ENCODE data around the gene LCE5A.
A peak's percentile ranks its signal among the peaks of the same experiment; 100 is the strongest.
"Not testable (repeated sequence)": the region's sequence is repeated elsewhere in the genome, so short reads cannot be mapped to it uniquely, and the experiment has no call there.

Gene LCE5A, protein sequence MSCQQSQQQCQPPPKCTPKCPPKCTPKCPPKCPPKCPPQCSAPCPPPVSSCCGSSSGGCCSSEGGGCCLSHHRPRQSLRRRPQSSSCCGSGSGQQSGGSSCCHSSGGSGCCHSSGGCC

DNA sequence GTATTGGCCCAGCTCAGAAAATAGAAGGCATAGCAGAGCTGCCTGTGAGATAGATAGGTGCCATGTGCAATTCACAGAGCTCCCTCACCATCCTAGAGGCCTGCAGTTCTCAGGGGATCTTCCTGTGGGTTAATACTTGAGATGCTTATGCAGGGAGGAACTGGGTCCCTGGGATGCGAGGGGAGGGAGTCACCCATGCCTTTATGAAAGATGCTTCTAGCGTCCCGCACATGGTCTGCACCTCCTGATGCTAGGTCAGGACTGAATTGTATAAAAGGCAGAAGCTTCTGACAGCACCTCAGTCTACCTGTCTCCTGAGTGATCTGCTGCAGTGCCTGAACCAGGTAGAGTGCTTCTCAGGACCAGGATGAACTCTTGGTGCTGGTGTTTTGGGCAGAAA, at the start of gene LCE5A:
Gene LCE5A, plus strand, starts transcription at position 301 of the 400 bp plus-strand sequence. CDS start 732 bp downstream, outside the sequence.
- no peak for DNase-seq

DNA sequence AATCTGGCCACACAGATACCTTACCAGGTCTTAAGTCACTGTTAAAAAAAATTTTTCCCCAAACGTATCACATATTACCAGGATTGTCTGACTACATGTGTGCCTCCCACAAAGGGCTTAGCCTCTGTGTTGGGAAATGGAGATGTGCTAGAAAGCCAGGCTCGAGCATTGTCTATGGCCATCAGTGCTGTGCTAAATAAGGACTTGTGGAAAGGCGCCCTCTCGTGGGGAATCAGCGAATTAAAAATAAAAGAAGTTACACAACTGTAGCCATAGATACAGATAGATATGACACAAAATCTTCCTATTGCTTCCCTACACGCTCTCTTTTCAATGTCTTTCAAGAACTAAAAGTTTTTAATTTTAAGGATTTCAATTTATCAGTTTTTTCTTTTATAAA, 49.1 kb upstream of the LCE5A start:
- DNase-seq = peak; percentile 75

DNA sequence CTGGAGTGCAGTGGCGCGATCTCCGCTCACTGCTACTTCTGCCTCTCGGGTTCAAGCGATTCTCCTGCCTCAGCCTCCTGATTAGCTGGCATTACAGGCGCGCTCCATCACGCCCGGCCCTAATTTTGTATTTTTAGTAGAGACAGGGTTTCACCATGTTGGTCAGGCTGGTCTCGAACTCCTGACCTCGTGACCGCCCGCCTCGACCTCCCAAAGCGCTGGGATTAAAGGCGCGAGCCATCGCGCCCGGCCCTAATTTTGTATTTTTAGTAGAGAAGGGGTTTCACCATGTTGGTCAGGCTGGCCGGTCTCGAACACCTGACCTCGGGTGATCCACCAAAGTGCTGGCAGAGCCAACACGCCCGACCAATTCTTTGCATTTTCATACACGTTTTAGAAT, 48.0 kb upstream of the LCE5A start:
- DNase-seq = no peak

DNA sequence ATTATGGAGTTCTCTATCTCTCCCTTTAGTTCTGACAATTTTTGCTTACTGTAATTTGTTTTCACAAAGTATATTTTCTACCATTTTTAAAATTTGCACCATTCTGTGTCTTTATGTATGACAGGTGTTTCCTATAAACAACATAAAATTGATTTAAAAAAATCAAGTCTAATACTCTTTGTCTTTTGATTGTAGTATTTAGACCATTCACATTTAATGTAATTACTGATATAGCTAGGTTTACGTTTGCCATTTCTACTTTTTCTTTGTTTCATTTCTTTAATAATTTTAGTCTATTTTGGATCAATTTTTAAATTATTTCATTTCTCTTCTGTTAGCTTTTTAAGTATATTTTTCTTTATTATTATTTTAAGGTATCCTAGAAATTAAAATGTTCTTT, 44.4 kb upstream of the LCE5A start:
- no peak for DNase-seq

DNA sequence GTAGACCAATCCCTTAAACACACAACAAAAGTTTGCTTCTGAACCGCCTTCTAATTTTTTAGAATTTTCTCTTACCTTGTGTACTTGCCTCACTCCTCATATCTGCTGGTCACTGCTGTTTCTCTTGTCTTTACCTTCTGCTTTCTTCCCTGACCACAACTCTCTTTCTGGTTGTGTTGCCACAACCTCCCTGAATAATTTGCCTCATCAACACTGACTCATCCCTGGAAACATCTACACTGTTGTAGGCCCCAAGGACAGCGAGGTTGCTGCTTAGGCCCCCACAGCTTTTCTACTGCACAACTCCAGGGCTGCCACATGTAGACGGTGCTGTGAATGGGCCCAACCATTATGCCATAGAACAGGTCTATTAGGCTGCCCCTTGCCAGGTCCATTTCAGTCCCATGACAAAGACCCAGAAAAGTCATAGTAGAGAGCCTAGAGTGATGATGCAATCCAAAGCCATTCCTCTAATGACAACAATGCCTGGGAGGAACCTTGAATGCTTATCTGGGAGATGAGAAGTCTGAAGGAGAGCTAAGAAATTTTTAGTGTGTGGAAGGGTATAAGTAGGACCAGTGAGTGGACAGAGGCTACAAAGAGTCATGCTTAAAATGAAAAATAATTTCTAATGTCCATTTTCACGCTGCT, 36.6 kb upstream of the LCE5A start:
- no peak for DNase-seq

DNA sequence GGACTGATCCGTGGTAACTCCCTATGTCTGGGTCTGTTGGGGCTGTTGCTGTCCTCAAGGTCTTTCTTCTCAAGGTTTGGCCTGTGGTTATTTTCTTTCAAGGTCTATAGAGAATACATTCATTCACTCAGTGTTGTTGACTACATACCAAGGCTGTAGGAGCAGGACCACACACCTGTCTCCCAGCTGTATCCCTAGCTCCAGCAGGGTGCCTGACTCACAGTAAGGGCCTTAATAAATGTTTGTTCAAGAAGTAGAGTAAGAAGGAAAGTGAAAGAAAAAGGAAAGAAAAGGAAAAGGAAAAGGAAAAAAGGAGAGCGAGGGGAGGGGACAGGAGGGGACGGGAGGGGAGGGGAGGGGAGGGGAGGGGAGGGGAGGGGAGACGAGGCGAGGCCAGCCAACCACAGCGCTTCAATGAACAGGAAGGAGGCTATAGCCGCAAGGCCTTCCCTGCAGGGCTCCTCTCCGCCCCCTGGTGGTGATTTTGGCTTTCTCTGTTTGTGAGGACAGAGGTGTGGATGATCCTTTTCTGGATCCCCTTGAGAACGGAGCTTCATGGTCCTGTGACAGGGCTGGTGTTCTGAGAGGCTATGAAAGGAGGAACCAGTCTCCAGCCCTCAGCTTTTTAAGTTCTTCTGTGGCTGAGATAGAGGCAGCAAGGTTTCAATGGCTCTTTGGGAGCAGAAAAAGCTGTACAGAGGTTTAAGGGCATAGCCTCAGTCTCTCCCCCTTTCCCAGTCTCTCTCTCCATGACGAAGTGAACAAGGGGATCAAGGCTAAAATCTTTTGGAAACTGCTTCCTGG, 30.6 kb upstream of the LCE5A start:
- peak; percentile 85 for DNase-seq

DNA sequence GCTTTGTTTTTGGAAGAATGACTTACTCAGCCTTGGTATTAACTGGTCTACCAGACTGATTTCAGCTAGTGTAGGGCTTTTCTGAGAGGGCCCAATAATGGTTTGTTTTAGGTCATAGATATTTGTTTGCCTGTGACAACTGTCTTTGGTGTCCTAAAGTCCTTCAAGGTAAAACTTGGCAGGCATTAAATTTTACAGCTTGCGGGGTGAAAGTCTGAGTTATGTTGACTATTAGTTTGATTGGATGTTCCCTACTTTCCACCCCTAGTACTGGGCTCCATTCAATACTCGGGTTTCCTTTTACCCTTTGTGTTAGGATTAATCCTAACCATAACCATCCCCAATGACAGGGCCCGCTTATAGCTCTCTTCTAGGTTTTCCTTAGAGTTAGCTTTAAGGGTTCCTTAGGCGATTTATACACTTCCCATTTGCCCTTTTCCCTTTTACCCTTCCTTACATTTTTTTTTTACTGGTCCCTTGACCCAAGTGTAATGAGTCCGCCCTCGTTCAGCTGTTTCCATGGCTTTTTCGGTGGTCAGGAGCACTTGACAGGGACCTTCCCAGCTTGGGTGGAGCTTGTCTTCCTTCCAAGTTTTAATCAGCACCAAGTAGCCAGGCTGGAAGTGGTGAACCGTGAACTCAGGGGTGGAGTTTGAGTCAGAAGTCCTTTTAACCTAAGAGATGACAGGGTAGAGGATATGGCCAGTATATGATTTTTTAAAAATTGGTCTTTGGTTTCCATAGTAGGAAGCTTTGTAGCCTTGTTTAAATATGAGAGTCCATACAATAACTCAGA, 28.5 kb upstream of the LCE5A start:
- no peak for DNase-seq

DNA sequence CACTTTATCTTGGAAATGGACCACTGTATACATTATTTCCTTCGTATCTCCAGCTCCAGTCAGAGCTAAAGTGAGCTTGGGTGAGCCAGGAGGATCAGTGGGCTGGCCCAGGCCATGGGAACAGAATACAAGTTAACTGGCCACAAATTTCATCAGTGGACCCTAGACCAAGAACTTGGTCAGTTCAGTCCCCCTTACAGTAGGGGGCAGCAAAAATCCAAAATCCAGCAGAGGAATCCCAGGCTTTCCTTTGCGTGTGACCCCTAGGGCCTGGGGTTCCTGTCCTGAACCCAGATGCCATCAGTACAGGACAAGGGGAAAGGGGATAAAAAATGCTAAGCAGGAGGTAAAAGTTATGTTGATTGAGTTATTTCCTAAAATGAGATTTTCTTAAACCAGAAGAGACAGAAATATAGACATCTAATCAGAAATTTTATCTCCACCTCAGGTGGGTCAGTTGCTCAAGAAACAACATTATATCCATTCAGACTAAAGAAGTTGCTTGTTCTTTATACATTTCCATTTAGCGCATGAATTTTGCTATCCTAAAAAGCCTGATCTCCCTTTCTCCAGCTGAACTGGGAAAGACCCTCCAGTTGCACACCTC, 24.1 kb upstream of the LCE5A start:
- DNase-seq = no peak

DNA sequence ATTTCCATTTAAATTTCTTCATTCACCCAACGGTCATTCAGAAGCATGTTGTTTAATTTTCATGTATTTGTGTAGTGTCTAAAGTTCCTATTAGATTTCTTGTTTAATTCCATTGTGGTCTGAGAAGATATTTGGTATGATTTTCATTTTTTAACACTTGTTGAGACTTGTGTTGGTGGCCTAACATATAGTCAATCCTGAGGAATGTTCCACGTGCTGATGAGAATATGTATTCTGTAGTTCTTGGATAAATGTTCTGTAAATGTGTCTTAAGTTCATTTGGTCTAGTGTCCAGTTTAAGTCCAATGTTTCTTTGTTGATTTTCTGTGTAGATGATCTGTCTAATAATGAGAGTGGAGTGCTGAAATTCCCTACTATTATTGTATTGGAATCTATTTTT, 22.7 kb upstream of the LCE5A start:
- DNase-seq = no peak

DNA sequence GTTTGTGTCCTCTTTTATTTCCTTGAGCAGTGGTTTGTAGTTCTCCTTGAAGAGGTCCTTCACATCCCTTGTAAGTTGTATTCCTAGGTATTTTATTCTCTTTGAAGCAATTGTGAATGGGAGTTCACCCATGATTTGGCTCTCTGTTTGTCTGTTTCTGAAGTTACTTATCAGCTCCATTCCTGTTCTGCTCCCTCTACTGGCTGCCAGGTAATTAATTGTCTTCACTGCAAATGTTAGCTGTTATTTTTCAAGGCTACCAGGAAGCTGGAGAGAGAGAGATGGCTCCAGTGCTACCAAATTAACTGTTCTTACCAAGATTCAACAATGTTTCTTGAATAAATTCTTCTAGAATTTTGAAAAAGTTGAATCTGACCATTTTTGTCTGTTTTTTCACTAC, 19.1 kb upstream of the LCE5A start:
- not testable (repeated sequence) for DNase-seq

DNA sequence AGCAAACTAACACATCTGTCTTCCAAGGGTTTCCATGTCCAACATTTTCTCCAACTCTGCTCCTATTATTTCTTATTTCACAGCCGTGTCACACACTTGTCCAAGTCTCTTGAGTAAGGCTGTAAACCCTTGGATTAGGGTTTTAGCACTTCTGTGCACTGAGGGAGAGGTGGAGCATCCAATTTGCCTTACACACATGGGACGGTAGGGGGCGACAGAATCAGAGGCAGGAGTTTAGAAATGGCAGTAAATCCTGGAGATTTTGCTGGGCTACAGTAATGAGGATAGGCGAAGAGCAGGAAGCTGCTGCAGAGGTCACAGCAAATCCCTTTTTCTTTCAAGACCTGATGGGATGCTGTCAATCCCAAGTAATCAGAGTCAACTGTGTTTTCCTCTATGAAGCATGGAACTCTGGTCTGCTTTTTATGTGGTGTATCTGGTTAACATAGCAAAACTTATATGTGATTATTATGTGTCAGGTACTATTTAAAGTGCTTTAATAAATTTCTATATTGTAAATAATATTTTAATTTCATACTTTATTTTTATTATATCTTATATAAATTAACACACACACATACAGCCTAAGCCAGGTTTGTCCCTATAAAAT, 15.4 kb upstream of the LCE5A start:
- DNase-seq = no peak

DNA sequence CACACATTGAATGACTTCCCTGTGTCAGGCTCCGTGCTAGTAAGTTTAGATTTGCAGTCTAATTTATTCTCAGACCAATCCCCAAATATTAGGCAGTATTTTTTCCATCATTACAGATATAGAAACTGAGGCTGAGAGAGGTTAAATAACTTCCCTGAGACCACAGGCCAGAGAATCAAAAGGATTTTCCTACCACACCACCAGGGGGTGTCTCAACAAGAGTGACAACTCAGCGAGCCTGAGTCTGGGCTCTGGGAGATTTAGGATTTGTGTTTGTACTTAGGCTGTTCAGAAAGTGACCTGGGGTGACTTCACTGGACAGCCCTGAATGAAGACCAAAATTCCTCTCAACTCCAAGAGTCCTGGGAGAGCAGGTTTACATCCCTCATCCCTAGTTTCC, 13.3 kb upstream of the LCE5A start:
- DNase-seq = no peak

DNA sequence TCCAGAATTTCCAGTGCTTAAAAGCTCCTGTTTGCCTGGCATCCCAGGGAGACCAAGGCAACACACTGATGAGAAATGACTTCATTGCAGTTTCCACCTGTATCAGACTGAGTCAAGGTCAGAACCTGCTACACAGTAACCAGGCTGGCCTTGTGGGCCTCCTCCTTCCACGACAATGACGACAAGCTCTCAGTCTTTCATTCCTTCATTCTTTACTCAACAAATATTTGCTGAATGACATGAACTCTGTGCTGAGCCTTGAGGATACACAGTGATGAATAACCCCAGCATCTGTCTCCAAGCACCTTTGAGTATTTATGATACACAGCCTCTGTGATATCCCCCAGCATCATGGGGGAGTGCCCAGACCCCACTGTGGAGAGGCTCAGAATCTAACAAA, 8.9 kb upstream of the LCE5A start:
- no peak for DNase-seq

DNA sequence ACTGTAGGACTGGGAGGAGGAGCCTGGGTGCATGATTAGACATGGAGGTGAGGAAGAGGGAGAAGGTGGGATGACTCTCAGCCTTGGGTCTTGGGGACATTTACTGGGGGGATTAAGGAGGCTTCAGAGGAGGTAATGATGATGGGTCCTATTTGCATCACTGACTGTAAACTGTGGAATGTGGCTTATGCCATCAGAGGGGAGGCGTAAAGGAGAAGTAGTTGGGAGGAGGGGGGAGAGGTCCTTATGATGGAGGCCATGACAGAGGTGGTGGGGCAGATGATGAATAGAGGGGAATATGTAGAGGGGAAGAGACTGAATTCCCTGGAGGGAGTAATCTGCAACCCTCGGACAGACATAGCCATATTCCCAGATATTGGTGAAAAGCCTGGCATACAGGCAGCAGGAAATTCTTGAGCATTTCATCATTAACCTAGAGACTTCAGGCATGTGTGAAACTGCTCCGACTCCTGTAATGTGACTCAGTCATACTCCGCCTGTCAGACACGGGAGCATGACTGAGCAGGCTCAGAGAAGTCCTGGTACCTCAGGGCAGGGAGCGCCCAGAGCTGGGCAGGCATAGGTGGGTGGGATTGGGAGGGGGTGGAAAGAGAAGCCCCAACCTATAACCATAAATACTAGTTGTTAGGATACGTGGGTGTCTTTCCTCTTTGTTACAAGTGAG, 8.0 kb upstream of the LCE5A start:
- no peak for DNase-seq

DNA sequence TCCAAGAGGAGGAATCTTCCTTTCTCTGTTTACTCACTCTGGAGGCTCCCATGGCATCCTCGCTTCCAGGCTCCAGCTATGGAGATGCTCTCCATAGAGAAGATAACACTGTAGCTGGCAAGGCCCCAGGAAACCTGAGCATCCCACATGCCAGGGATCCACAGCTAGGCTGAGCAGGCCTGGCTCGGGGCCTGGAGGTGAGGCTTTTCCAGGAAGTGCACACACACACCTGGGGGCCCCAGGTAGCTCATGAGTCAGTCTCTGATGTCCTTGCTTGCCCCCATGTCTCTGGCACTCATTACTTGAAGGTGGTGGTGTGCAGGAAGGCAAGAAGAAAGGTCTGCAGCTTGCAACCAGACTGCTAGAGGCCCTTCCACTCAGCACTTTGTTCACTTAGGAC, 5.5 kb upstream of the LCE5A start:
- DNase-seq = no peak

DNA sequence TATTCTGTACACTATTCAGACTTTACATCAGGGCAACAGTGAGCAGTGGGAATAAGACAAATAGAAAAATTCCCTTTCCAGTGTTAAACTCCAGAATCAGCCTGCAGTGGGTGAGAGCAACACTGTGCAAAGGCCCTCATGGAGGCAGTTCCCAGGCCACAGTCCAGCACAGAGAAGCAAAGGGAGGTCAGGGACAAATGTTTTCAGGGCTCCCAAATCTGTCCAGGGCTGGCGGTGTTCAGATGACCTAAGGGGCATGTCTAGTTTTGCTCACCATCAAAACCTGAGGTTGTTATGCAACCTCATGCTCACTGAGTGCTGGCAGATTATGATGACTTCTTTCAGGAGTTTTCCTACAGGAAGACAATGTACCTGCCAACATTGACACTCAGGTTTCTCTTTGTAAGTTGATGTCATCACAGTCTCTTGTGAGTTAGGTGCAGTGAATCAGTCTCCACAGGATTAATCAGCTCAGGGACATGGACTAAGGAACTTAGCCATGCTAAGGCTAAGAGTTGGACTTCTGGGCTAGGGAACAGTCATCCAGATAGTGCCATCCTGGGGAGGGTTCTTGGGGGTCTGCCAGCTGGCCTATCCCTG, 3.6 kb upstream of the LCE5A start:
- DNase-seq = no peak

DNA sequence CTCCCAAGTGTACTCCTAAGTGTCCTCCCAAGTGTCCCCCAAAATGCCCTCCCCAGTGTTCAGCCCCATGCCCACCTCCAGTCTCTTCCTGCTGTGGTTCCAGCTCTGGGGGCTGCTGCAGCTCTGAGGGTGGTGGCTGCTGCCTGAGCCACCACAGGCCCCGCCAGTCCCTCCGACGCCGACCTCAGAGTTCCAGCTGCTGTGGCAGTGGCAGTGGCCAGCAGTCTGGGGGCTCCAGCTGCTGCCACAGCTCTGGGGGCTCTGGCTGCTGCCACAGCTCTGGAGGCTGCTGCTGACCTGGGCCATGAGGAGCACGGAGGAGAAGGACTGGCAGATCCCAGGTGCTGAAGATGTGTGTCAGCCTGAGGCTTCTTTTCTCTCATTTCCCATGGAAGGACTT, 993 bp downstream of the LCE5A start:
- no peak for DNase-seq

DNA sequence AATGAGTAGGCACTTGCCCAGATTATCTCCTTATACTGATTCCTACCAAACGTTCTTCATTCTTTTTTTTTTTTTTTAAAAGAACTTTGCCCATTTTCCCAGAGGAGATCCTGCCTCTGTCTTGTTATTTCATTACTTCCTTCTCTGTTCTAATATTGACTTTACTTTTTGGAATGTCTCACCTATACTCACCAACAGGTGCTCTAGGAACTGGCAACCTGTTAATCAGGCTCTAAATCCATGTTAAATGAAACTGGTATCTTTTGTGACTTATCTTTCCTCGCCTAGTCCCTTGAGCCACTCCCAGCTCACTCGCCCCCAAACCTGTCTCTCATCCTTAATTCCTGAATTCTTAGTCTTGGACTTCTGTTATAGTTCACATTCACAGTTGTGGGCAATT, 2.5 kb downstream of the LCE5A start:
- no peak for DNase-seq

DNA sequence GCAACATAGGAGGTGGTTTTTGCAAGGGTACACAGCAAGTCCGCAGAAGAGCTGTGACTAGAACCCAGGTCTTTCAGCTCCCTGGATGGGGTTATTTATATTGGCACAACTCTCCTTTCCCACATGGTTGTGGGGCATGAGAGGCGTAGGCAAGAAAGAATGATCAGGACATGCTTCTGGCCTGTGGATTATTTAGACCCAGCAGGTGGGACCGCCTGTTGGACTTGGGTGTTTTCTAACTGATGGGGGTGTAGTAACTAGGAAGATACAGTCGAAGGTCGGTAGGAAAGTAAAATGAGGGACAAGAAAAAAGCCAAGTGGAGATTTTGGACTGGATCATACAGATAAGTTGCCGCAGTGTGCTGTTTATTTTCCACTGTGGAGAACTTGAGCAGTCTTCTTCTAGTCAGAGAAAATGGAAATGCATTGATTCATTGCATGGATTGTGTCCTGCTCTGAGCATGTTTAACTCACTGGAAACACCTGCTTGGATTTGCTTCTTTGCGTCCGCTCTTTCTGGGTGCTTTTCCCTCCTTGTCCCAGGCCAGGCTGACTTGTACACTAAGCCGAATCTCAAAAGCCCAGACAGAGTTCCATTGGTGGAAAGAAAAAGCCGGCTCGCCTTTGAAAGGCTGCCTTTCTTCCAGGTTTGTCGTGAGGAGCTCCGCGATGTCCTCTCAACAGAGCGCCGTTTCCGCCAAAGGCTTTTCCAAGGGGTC, 4.3 kb downstream of the LCE5A start:
- DNase-seq = no peak

DNA sequence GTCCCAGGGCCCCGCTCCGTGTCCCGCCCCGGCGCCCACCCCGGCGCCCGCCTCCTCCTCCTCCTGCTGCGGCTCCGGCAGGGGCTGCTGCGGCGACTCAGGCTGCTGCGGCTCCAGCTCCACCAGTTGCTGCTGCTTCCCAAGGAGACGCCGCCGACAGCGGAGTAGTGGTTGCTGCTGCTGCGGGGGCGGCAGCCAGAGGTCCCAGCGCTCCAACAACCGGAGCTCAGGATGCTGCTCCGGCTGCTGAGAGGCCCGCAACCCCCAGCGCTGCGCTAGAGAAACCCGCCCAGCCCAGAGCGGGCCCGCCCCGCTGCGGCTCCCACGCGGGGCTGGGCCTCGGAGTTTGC, 4.8 kb downstream of the LCE5A start:
- no peak for DNase-seq

DNA sequence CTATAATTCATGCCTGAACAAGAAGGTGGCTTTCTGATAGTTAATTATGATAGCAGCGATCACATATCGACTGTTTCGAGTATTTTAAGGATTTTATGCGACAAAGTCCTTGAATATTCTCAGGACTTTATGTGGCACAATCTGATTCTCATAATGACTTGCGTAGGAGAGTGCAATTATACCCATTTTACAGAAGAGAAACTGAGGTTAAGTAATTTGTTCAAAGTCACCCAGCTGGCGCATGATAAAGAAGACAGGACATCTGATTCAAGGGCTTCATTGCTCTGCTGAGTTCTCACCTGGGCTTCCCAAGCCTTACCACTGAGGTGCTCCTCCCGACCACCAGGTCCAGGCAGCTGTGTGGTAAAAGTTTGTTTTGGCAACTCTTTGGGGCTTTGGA, 5.5 kb downstream of the LCE5A start:
- no peak for DNase-seq
